A549 (cell line): Measurements from ENCODE around the gene HAO2.

ENCODE experiments used
- CEBPB ChIP-seq, 2 experiments: fragments of >200 bp in 1 of 2; sonication (Bioruptor Twin) in 1 of 2; formaldehyde crosslinking in 1 of 2; IDR thresholded peaks; 2 replicates each; pipeline ENCODE4 v1.6.1; 2012 to 2016
- CHD2 ChIP-seq: fragments of 150-350 bp; IDR thresholded peaks from 2 replicates; pipeline ENCODE4 v1.6.1; 2014; ENCODE audit warnings: low read length; ENCODE audit not compliant: partially characterized antibody
- EP300 ChIP-seq, 2 experiments: fragments of >200 bp; sonication (Bioruptor Twin); formaldehyde crosslinking; IDR thresholded peaks; 2 replicates in 1 of 2; 3 replicates in 1 of 2; pipeline ENCODE4 v1.6.1; 2016 to 2017
- POLR2A ChIP-seq: IDR thresholded peaks from 2 replicates; pipeline ENCODE4 v1.6.1; 2012; ENCODE audit warnings: mild to moderate bottlenecking, low read length
- SREBF2 ChIP-seq: fragments of 450-650 bp; IDR thresholded peaks from 2 replicates; pipeline ENCODE4 v1.6.1; 2014; ENCODE audit warnings: mild to moderate bottlenecking, moderate library complexity
- TF ChIP-seq, protein P1 (sequence below): fragments of >200 bp; sonication (Bioruptor Twin); formaldehyde crosslinking; IDR thresholded peaks from 3 replicates; pipeline ENCODE4 v1.5.1; 2016
- TF ChIP-seq, protein P2 (sequence below): fragments of 200-600 bp; sonication (generic); IDR thresholded peaks from 2 replicates; pipeline ENCODE4 v1.6.1; 2016; ENCODE audit warnings: antibody characterized with exemption, mild to moderate bottlenecking, moderate library complexity
- TF ChIP-seq, protein P3 (sequence below): IDR thresholded peaks from 2 replicates; pipeline ENCODE4 v1.6.1; 2012; ENCODE audit warnings: low read depth, borderline replicate concordance

DNA sequence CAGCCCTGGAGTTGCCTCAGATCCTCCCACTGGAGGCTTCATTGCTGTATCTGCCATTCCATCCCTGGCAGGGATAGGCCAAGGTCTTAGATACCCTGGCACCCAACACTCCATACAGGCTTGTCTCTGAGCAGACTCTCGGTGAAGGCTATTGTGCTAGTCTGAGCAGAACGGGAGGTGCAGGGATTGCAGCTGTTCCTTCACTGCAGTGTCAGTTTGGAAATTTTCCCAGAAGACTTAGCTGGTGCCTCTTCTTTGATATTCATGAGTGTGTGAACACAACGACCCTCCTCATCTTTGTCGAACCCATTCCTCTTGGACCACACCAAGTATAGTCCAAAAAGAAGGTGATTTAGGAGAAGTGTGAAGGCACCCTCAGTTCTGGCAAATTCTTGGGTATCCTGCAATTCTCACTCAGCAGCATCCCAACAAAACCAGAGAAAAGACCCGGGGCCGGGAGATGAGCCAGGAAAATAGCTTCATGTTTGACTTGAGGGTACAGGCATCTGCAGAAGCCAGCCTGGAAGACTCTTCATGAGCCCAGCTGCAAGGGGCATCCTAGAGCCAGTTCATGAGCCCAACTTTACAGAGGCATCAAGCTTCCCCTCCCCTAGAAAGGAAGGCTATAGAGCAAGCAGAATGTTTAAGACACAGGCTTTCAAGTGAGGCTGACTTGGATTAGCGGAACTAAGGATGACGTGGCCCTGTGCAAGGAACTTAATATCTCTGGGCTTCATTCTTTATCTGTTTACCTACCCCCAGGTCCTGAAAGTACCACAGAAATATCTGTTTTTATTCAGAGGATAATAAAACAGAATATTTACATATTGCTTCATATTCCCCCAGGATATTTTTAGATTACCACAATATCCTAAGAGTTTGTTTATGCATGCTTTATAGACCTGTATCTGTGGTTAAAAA lies 38.8 kb upstream of the HAO2 start:
- TF ChIP-seq POLR2A = no peak
- TF ChIP-seq, protein P1, sequence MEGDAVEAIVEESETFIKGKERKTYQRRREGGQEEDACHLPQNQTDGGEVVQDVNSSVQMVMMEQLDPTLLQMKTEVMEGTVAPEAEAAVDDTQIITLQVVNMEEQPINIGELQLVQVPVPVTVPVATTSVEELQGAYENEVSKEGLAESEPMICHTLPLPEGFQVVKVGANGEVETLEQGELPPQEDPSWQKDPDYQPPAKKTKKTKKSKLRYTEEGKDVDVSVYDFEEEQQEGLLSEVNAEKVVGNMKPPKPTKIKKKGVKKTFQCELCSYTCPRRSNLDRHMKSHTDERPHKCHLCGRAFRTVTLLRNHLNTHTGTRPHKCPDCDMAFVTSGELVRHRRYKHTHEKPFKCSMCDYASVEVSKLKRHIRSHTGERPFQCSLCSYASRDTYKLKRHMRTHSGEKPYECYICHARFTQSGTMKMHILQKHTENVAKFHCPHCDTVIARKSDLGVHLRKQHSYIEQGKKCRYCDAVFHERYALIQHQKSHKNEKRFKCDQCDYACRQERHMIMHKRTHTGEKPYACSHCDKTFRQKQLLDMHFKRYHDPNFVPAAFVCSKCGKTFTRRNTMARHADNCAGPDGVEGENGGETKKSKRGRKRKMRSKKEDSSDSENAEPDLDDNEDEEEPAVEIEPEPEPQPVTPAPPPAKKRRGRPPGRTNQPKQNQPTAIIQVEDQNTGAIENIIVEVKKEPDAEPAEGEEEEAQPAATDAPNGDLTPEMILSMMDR = no peak
- no peak for TF ChIP-seq CEBPB (IDR thresholded peaks at IDR 0.05)
- no peak for TF ChIP-seq SREBF2
- TF ChIP-seq CHD2 = no peak
- TF ChIP-seq, protein P2, sequence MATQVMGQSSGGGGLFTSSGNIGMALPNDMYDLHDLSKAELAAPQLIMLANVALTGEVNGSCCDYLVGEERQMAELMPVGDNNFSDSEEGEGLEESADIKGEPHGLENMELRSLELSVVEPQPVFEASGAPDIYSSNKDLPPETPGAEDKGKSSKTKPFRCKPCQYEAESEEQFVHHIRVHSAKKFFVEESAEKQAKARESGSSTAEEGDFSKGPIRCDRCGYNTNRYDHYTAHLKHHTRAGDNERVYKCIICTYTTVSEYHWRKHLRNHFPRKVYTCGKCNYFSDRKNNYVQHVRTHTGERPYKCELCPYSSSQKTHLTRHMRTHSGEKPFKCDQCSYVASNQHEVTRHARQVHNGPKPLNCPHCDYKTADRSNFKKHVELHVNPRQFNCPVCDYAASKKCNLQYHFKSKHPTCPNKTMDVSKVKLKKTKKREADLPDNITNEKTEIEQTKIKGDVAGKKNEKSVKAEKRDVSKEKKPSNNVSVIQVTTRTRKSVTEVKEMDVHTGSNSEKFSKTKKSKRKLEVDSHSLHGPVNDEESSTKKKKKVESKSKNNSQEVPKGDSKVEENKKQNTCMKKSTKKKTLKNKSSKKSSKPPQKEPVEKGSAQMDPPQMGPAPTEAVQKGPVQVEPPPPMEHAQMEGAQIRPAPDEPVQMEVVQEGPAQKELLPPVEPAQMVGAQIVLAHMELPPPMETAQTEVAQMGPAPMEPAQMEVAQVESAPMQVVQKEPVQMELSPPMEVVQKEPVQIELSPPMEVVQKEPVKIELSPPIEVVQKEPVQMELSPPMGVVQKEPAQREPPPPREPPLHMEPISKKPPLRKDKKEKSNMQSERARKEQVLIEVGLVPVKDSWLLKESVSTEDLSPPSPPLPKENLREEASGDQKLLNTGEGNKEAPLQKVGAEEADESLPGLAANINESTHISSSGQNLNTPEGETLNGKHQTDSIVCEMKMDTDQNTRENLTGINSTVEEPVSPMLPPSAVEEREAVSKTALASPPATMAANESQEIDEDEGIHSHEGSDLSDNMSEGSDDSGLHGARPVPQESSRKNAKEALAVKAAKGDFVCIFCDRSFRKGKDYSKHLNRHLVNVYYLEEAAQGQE = no peak
- no peak for TF ChIP-seq EP300 (IDR thresholded peaks at IDR 0.05)
- TF ChIP-seq, protein P3, sequence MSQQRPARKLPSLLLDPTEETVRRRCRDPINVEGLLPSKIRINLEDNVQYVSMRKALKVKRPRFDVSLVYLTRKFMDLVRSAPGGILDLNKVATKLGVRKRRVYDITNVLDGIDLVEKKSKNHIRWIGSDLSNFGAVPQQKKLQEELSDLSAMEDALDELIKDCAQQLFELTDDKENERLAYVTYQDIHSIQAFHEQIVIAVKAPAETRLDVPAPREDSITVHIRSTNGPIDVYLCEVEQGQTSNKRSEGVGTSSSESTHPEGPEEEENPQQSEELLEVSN = no peak
